ENCODE data around the gene KLHDC8A. TPM values are rescaled to one million over a fixed set of nuclear protein-coding genes. Genes with fewer than 3 reads are reported as not detected.

The KLHDC8A gene
- total and polyA plus RNA-seq, 2 of the 4 experiments (the other 2 are of a cell fraction), result not detected

DNA sequence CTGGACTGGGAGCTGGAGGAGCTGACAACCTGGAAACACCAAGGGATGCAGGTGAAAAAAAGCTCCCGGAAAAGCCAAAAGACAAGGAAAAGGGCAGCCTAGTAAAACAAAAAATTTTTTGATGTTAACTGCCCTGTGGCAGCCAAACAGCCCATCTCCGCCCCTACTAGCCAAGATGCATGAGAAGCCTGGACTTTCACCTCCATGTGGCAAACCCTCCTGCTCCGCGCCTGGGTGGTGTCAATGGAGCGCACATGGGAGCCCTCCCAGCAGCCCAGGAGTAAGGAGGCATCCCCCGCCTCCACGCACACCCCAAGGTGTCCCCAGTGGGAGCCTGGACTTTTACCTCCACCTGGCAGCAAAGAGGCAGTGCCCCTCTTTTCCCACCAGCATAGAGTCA, 34.7 kb upstream of the KLHDC8A start:
- TF ChIP-seq, protein P1, sequence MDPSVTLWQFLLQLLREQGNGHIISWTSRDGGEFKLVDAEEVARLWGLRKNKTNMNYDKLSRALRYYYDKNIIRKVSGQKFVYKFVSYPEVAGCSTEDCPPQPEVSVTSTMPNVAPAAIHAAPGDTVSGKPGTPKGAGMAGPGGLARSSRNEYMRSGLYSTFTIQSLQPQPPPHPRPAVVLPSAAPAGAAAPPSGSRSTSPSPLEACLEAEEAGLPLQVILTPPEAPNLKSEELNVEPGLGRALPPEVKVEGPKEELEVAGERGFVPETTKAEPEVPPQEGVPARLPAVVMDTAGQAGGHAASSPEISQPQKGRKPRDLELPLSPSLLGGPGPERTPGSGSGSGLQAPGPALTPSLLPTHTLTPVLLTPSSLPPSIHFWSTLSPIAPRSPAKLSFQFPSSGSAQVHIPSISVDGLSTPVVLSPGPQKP (IDR thresholded peaks at IDR 0.05; ENCODE audit: borderline replicate concordance, low read depth, low read length), result no peak
- no peak for TF ChIP-seq CHD1 (IDR thresholded peaks at IDR 0.05; ENCODE audit: low read depth, low read length)
- no peak for TF ChIP-seq RAD21 (IDR thresholded peaks at IDR 0.05; ENCODE audit: low read length)
- no peak for TF ChIP-seq SMC3 (IDR thresholded peaks at IDR 0.05; ENCODE audit: low read depth, low read length)
- TF ChIP-seq, protein P2, sequence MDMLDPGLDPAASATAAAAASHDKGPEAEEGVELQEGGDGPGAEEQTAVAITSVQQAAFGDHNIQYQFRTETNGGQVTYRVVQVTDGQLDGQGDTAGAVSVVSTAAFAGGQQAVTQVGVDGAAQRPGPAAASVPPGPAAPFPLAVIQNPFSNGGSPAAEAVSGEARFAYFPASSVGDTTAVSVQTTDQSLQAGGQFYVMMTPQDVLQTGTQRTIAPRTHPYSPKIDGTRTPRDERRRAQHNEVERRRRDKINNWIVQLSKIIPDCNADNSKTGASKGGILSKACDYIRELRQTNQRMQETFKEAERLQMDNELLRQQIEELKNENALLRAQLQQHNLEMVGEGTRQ (IDR thresholded peaks at IDR 0.05; ENCODE audit: low read depth, low read length), result no peak
- no peak for TF ChIP-seq CEBPB (IDR thresholded peaks at IDR 0.05; ENCODE audit: low read depth, low read length)
- TF ChIP-seq MAFK (IDR thresholded peaks at IDR 0.05; ENCODE audit: low read depth, low read length), result no peak
- no peak for TF ChIP-seq RCOR1 (IDR thresholded peaks at IDR 0.05; ENCODE audit: insufficient replicate concordance, low read length)
- TF ChIP-seq MAZ (IDR thresholded peaks at IDR 0.05; ENCODE audit: borderline replicate concordance, low read depth, low read length), result no peak
- TF ChIP-seq POLR2A (IDR thresholded peaks at IDR 0.05; ENCODE audit: low read depth, low read length), result no peak
- TF ChIP-seq, protein P3, sequence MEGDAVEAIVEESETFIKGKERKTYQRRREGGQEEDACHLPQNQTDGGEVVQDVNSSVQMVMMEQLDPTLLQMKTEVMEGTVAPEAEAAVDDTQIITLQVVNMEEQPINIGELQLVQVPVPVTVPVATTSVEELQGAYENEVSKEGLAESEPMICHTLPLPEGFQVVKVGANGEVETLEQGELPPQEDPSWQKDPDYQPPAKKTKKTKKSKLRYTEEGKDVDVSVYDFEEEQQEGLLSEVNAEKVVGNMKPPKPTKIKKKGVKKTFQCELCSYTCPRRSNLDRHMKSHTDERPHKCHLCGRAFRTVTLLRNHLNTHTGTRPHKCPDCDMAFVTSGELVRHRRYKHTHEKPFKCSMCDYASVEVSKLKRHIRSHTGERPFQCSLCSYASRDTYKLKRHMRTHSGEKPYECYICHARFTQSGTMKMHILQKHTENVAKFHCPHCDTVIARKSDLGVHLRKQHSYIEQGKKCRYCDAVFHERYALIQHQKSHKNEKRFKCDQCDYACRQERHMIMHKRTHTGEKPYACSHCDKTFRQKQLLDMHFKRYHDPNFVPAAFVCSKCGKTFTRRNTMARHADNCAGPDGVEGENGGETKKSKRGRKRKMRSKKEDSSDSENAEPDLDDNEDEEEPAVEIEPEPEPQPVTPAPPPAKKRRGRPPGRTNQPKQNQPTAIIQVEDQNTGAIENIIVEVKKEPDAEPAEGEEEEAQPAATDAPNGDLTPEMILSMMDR (conservative IDR thresholded peaks at IDR 0.05; ENCODE audit: low read depth, low read length), result no peak
- no peak for TF ChIP-seq NFE2L2 (IDR thresholded peaks at IDR 0.05; ENCODE audit: low read depth, low read length)
- no peak for TF ChIP-seq FOS (IDR thresholded peaks at IDR 0.05; ENCODE audit: low read depth, low read length)
- no peak for TF ChIP-seq RFX5 (IDR thresholded peaks at IDR 0.05; ENCODE audit: low read depth, low read length)
- no peak for TF ChIP-seq MXI1 (IDR thresholded peaks at IDR 0.05; ENCODE audit: borderline replicate concordance, low read depth, low read length)
- Histone ChIP-seq H3K4me1 (ENCODE audit: control insufficient read depth, insufficient read depth, low read length) (no peaks in the 10 kb centered on the region), H2BK120ac (ENCODE audit: low read depth, low read length) (no peak overlapping the region), H4K5ac (ENCODE audit: low read depth, low read length) (no peak overlapping the region), H4K20me1 (ENCODE audit: insufficient read depth, low read length) (no peaks in the 10 kb centered on the region), H3K79me1 (ENCODE audit: low read depth in 1 of 2, low read length in 2 of 2) (no peaks in the 10 kb centered on the region), H3K4me2 (ENCODE audit: low read depth, low read length) (no peak overlapping the region), H2AK9ac (replicated peaks; ENCODE audit: low read depth, low read length, poor library complexity) (no peak overlapping the region), H2AFZ (replicated peaks; ENCODE audit: low read length, poor library complexity) (no peak overlapping the region), H3K9ac (ENCODE audit: low read depth, low read length) (no peak overlapping the region), H3K9me3 (ENCODE audit: control insufficient read depth, insufficient read depth, low read length) (peaks cover 2% of the 10 kb centered on the region), H3K9me1 (ENCODE audit: insufficient read depth, low read length) (no peaks in the 10 kb centered on the region), H2BK20ac (ENCODE audit: low read depth, low read length) (no peak overlapping the region), H3K27ac (ENCODE audit: insufficient read depth, low read length) (no peak overlapping the region), H2AK5ac (ENCODE audit: low read depth, low read length) (no peak overlapping the region), H3K23ac (ENCODE audit: low read depth, low read length) (no peak overlapping the region), H4K91ac (ENCODE audit: insufficient read depth, low read depth, low read length) (no peak overlapping the region), H3K36me3 (ENCODE audit: control insufficient read depth, insufficient read depth, low read length) (no peaks in the 10 kb centered on the region), H3K14ac (replicated peaks; ENCODE audit: low read depth, low read length) (no peak overlapping the region), H4K8ac (ENCODE audit: low read depth in 2 of 2, low read length in 2 of 2) (no peak overlapping the region), H2BK15ac (ENCODE audit: low read depth, low read length) (no peak overlapping the region), H3K27me3 (ENCODE audit: control insufficient read depth, insufficient read depth, low read length) (peaks cover 12% of the 10 kb centered on the region), H3K4ac (ENCODE audit: low read depth, low read length) (no peak overlapping the region), H3K4me3 (ENCODE audit: insufficient read depth, low read depth, low read length) (no peak overlapping the region), H2BK5ac (ENCODE audit: low read depth, low read length, poor library complexity, severe bottlenecking) (no peak overlapping the region), H3K56ac (ENCODE audit: extremely low read depth, insufficient read depth, low read length) (no peak overlapping the region), H3K18ac (ENCODE audit: low read depth, low read length) (no peak overlapping the region)
- intact Hi-C loops (cut with micrococcal nuclease) (no loop called here), dilution Hi-C loops (cut with HindIII; ENCODE audit: low sequenced_read_pairs, unreplicated experiment) (no loop called here), in situ Hi-C loops (cut with MboI; ENCODE audit: low sequenced_read_pairs) (no loop called here)
- ATAC-seq (ENCODE audit: low read depth) (no peak), DNase-seq (no peak)
- ChIA-PET POLR2A (ENCODE audit: unreplicated experiment) (no interaction called here), CTCF (interaction anchor here (1.0 kb wide), 1 partner anchor 94 kb away, joined by 3 read pairs; no protein-coding TSS in a partner anchor)
- 100% methylated on average over 1 of the region's 7 CpGs; no CpG with 5 or more reads in 1 of the 2 experiments for WGBS, 2 experiments (ENCODE audit: extremely low coverage in 2 of 2, insufficient read length in 1 of 2)
- BruUV-seq (replicated peaks), result no TSS peak

Data from IMR-90 (cell line).